ENCODE data around the gene AAR2. TPM values are rescaled to one million over a fixed set of nuclear protein-coding genes. Genes with fewer than 3 reads are reported as not detected.

AAR2 gene
- total RNA-seq, 1 donor from 2014 or later, result 25.9 TPM

- no peak for ATAC-seq (ENCODE audit: low read depth)
- intact Hi-C loops (cut with micrococcal nuclease), result no loop called here
- ChIA-PET CTCF (interaction anchor here (1.4 kb wide), 1 partner anchor 703 kb away, joined by 3 read pairs; no protein-coding TSS in a partner anchor), POLR2A (no interaction called here)
- Mint-ChIP-seq H3K27ac (no peak overlapping the region), H3K27me3 (peaks cover 5% of the 10 kb centered on the region), H3K4me3 (no peak overlapping the region), H3K4me1 (no peaks in the 10 kb centered on the region), H3K9me3 (no peaks in the 10 kb centered on the region), H3K36me3 (ENCODE audit: low read depth) (no peaks in the 10 kb centered on the region)
- no peak for DNase-seq
- TF ChIP-seq CTCF (IDR thresholded peaks at IDR 0.05), result no peak
These were observed 19.1 kb upstream of the AAR2 start for GRCh38 chr20:36217226-36217625.

- Mint-ChIP-seq H3K9me3 (no peaks in the 10 kb centered on the region), H3K36me3 (ENCODE audit: low read depth) (no peaks in the 10 kb centered on the region), H3K4me1 (no peaks in the 10 kb centered on the region), H3K27me3 (peaks cover 5% of the 10 kb centered on the region), H3K27ac (no peak overlapping the region), H3K4me3 (no peak overlapping the region)
- DNase-seq, result no peak
- no peak for TF ChIP-seq CTCF (IDR thresholded peaks at IDR 0.05)
- no peak for ATAC-seq (ENCODE audit: low read depth)
- CTCF ChIA-PET, result interaction anchor here (1.4 kb wide), 1 partner anchor 701 kb away, joined by 3 read pairs; no protein-coding TSS in a partner anchor
- intact Hi-C loops (cut with micrococcal nuclease), result no loop called here
- POLR2A ChIA-PET, result no interaction called here
These were observed 17.8 kb upstream of the AAR2 start for GRCh38 chr20:36218380-36219064.

- POLR2A ChIA-PET, result no interaction called here
These were observed 16.5 kb upstream of the AAR2 start for GRCh38 chr20:36219671-36220220.

GRCh38 chr20:36225666-36226065 is 10.6 kb upstream of the AAR2 start:
- ChIA-PET CTCF (no interaction called here), POLR2A (no interaction called here)
- Mint-ChIP-seq H3K27ac (no peak overlapping the region), H3K36me3 (ENCODE audit: low read depth) (no peaks in the 10 kb centered on the region), H3K27me3 (peaks cover 11% of the 10 kb centered on the region), H3K4me3 (no peak overlapping the region), H3K9me3 (no peaks in the 10 kb centered on the region), H3K4me1 (no peaks in the 10 kb centered on the region)
- intact Hi-C loops (cut with micrococcal nuclease), result no loop called here
- TF ChIP-seq CTCF (IDR thresholded peaks at IDR 0.05), result no peak
- ATAC-seq (ENCODE audit: low read depth) (no peak), DNase-seq (no peak)

More at GRCh38 chr20:36219671-36220220, 16.5 kb upstream of the AAR2 start:
- H3K4me1 Mint-ChIP-seq, result no peaks in the 10 kb centered on the region
- no peak overlapping the region for H3K27ac Mint-ChIP-seq
- no peak for ATAC-seq (ENCODE audit: low read depth)
- DNase-seq, result no peak
- no peak for TF ChIP-seq CTCF (IDR thresholded peaks at IDR 0.05)
- H3K4me3 Mint-ChIP-seq, result no peak overlapping the region
- H3K9me3 Mint-ChIP-seq, result no peaks in the 10 kb centered on the region
- CTCF ChIA-PET, result no interaction called here
- H3K36me3 Mint-ChIP-seq (ENCODE audit: low read depth), result no peaks in the 10 kb centered on the region
- intact Hi-C loops (cut with micrococcal nuclease), result no loop called here
- peaks cover 5% of the 10 kb centered on the region for H3K27me3 Mint-ChIP-seq

GRCh38 chr20:36228770-36229169 is 7.5 kb upstream of the AAR2 start:
- H3K27ac Mint-ChIP-seq, result no peak overlapping the region
- H3K4me1 Mint-ChIP-seq, result no peaks in the 10 kb centered on the region
- no peak for ATAC-seq (ENCODE audit: low read depth)
- ChIA-PET POLR2A (interaction anchor here (0.7 kb wide), 1 partner anchor 11 kb away, joined by 6 read pairs; no protein-coding TSS in a partner anchor), CTCF (no interaction called here)
- DNase-seq, result no peak
- H3K36me3 Mint-ChIP-seq (ENCODE audit: low read depth), result no peaks in the 10 kb centered on the region
- TF ChIP-seq CTCF (IDR thresholded peaks at IDR 0.05), result no peak
- no peaks in the 10 kb centered on the region for H3K9me3 Mint-ChIP-seq
- intact Hi-C loops (cut with micrococcal nuclease), result no loop called here
- peaks cover 23% of the 10 kb centered on the region for H3K27me3 Mint-ChIP-seq
- no peak overlapping the region for H3K4me3 Mint-ChIP-seq

Measured in activated B cell treated with CpG ODN at 0.5 μM for 24 hours (primary cell).